KMS-11 (cell line): Measurements from ENCODE around the gene CGB8.

Experiments
- H2AFZ ChIP-seq: fragments of 200-600 bp; sonication (generic); 2 replicates; pipeline ENCODE4 v1.6.1; 2016; ENCODE audit warnings: antibody characterized with exemption, mixed run types, low read depth
- H3K27ac ChIP-seq: fragments of 200-600 bp; sonication (generic); 2 replicates; pipeline ENCODE4 v1.6.1; 2016; ENCODE audit warnings: mild to moderate bottlenecking, mixed run types
- H3K27me3 ChIP-seq: fragments of 200-600 bp; sonication (generic); 2 replicates; pipeline ENCODE4 v1.6.1; 2017; ENCODE audit warnings: mild to moderate bottlenecking, low read depth, mixed run types, moderate library complexity; ENCODE audit not compliant: insufficient read depth
- H3K36me3 ChIP-seq: fragments of 200-600 bp; sonication (generic); 2 replicates; pipeline ENCODE4 v1.6.1; 2017; ENCODE audit warnings: mild to moderate bottlenecking, mixed run types; ENCODE audit not compliant: insufficient read depth
- H3K4me1 ChIP-seq: fragments of 200-600 bp; sonication (generic); 2 replicates; pipeline ENCODE4 v1.6.1; 2016; ENCODE audit warnings: mild to moderate bottlenecking, low read depth, mixed run types; ENCODE audit not compliant: poor library complexity, severe bottlenecking
- H3K4me2 ChIP-seq: fragments of 200-600 bp; sonication (generic); 2 replicates; pipeline ENCODE4 v1.7.0; 2016; ENCODE audit warnings: mild to moderate bottlenecking, mixed run types
- H3K4me3 ChIP-seq: fragments of 200-600 bp; sonication (generic); IDR thresholded peaks from 2 replicates; pipeline ENCODE4 v1.6.1; 2017; ENCODE audit warnings: low read depth, low read length, mixed read lengths; ENCODE audit not compliant: insufficient read depth
- H3K79me2 ChIP-seq: fragments of 200-600 bp; sonication (generic); 2 replicates; pipeline ENCODE4 v1.6.1; 2016; ENCODE audit warnings: low read depth, mixed run types; ENCODE audit not compliant: insufficient read depth
- H3K9ac ChIP-seq: fragments of 200-600 bp; sonication (generic); 2 replicates; pipeline ENCODE4 v1.6.1; 2016; ENCODE audit warnings: mild to moderate bottlenecking, mixed run types
- H4K20me1 ChIP-seq: fragments of 200-600 bp; sonication (generic); 2 replicates; pipeline ENCODE4 v1.6.1; 2016; ENCODE audit warnings: mild to moderate bottlenecking, mixed run types; ENCODE audit not compliant: insufficient read depth
- CTCF ChIP-seq: fragments of 200-600 bp; sonication (generic); conservative IDR thresholded peaks from 2 replicates; pipeline ENCODE4 v1.6.1; 2017; ENCODE audit warnings: low read depth, mild to moderate bottlenecking, antibody characterized with exemption, low read length, moderate library complexity, mixed read lengths

CGB8 gene

GRCh38 chr19:49067554-49067953 lies 18.6 kb upstream of the CGB8 start:
- H3K27me3 ChIP-seq = peaks cover 84% of the 10 kb centered on the region

GRCh38 chr19:49065905-49066512 lies 17.1 kb upstream of the CGB8 start:
- Histone ChIP-seq H4K20me1 (no peaks in the 10 kb centered on the region), H3K4me2 (no peak overlapping the region), H3K4me3 (no peak overlapping the region), H3K27me3 (peaks cover 92% of the 10 kb centered on the region), H3K36me3 (no peaks in the 10 kb centered on the region), H3K9ac (no peak overlapping the region), H3K4me1 (no peaks in the 10 kb centered on the region), H3K27ac (no peak overlapping the region), H2AFZ (no peak overlapping the region), H3K79me2 (no peaks in the 10 kb centered on the region)
- no peak for TF ChIP-seq CTCF

More at GRCh38 chr19:49067554-49067953, 18.6 kb upstream of the CGB8 start:
- Histone ChIP-seq H4K20me1 (no peaks in the 10 kb centered on the region), H3K9ac (no peak overlapping the region), H3K36me3 (no peaks in the 10 kb centered on the region), H3K27ac (no peak overlapping the region), H3K4me3 (no peak overlapping the region), H2AFZ (no peak overlapping the region), H3K4me2 (no peak overlapping the region), H3K79me2 (no peaks in the 10 kb centered on the region), H3K4me1 (no peaks in the 10 kb centered on the region)
- TF ChIP-seq CTCF = no peak

- Histone ChIP-seq H3K79me2 (no peaks in the 10 kb centered on the region), H3K9ac (no peak within 1 kb of the TSS), H2AFZ (no peak within 1 kb of the TSS), H4K20me1 (no peaks in the 10 kb centered on the region), H3K27ac (no peak within 1 kb of the TSS), H3K27me3 (peaks cover 94% of the 10 kb centered on the region), H3K4me2 (no peak within 1 kb of the TSS), H3K4me3 (no peak within 1 kb of the TSS), H3K4me1 (no peaks in the 10 kb centered on the region), H3K36me3 (no peaks in the 10 kb centered on the region)
- TF ChIP-seq CTCF = no peak
Observed at GRCh38 chr19:49064768-49065611, 16.1 kb upstream of the CGB8 start, which contains the start of gene NTF4. TSS of gene NTF4 (minus strand) at chr19:49064818. CDS start at chr19:49061997, 2,821 bp downstream.

GRCh38 chr19:49064029-49064629 lies 15.2 kb upstream of the CGB8 start:
- Histone ChIP-seq H3K4me1 (no peaks in the 10 kb centered on the region), H4K20me1 (no peaks in the 10 kb centered on the region), H2AFZ (no peak overlapping the region), H3K79me2 (no peaks in the 10 kb centered on the region), H3K9ac (no peak overlapping the region), H3K27me3 (peaks cover 92% of the 10 kb centered on the region), H3K4me2 (no peak overlapping the region), H3K27ac (no peak overlapping the region), H3K4me3 (no peak overlapping the region), H3K36me3 (no peaks in the 10 kb centered on the region)
- TF ChIP-seq CTCF = no peak
